HCT116 (cell line): ENCODE data around the gene HARBI1. TPM values are rescaled to one million over a fixed set of nuclear protein-coding genes. Genes with fewer than 3 reads are reported as not detected.

Experiments used
- ATAC-seq: fragments of 200-7000 bp; cut with Tn5 transposase; 2 replicates; pipeline ENCODE4 v1.9.1; 2020; ENCODE audit warnings: mild to moderate bottlenecking, moderate library complexity
- BruUV-seq: library from RNA; stranded (reverse); fragments of 400-500 nt; replicated peaks from 2 replicates; lab custom pipeline; 2021; lab: Mats Ljungman, UMichigan
- CTCF ChIA-PET: fragments of 300-600 bp; sonication (Branson Sonifier 250); formaldehyde crosslinking; loops from one replicate; lab custom pipeline; 2021; ENCODE audit warnings: antibody characterized with exemption; lab: Charles Lee
- POLR2A ChIA-PET: fragments of 300-600, 350-600 bp; sonication (Branson Sonifier 250); formaldehyde crosslinking; loops from one replicate; lab custom pipeline; 2021; ENCODE audit warnings: antibody characterized with exemption; lab: Charles Lee
- RAD21 ChIA-PET, 2 experiments: fragments of 300-600 bp; sonication (Branson Sonifier 250); formaldehyde crosslinking; loops; one replicate each; lab custom pipeline; 2023; ENCODE audit warnings: low total read pairs in 2 of 2; ENCODE audit not compliant: uncharacterized antibody in 2 of 2, unreplicated experiment in 2 of 2, low non-redundant PET in 1 of 2; lab: Charles Lee
- DNase-seq: peaks from one replicate; pipeline ENCODE4 v3.0.0-alpha.2; 2010; ENCODE audit warnings: low read depth, low spot score
- H2AFZ ChIP-seq: fragments of 200-600 bp; shearing (Covaris generic), sonication (generic); 2 replicates; pipeline ENCODE4 v1.6.1; 2017; ENCODE audit warnings: low read depth, mixed run types, mixed read lengths, antibody characterized with exemption, low read length; ENCODE audit not compliant: poor library complexity, severe bottlenecking
- H3K27ac ChIP-seq: 2 replicates; pipeline ENCODE4 v1.5.1; 2012; ENCODE audit warnings: low read depth, low read length
- H3K27me3 ChIP-seq: fragments of 200-600 bp; sonication (generic); 2 replicates; pipeline ENCODE4 v1.6.1; 2016; ENCODE audit warnings: mixed run types, low read length, mixed read lengths; ENCODE audit not compliant: insufficient read depth
- H3K36me3 ChIP-seq, 2 experiments: fragments of 200-500 bp in 1 of 2; fragments of 200-600 bp in 1 of 2; sonication (Bioruptor generic) in 1 of 2; sonication (generic) in 1 of 2; 2 replicates each; pipeline versions ENCODE4 v1.5.1 to v1.6.1; 2014 to 2016; ENCODE audit warnings: low read length in 2 of 2, inconsistent platforms in 1 of 2, mixed read lengths in 1 of 2, mixed run types in 1 of 2; ENCODE audit not compliant: insufficient read depth in 2 of 2, control insufficient read depth in 1 of 2
- H3K4me1 ChIP-seq, 2 experiments: fragments of 200-600 bp in 1 of 2; sonication (generic) in 1 of 2; 2 replicates each; pipeline versions ENCODE4 v1.5.1 to v1.6.1; 2012 to 2017; ENCODE audit warnings: low read length in 2 of 2, inconsistent platforms in 1 of 2, mild to moderate bottlenecking in 1 of 2, mixed read lengths in 1 of 2, mixed run types in 1 of 2, moderate library complexity in 1 of 2; ENCODE audit not compliant: insufficient read depth in 2 of 2, control insufficient read depth in 1 of 2
- H3K4me2 ChIP-seq: fragments of 200-600 bp; sonication (generic); 2 replicates; pipeline ENCODE4 v1.6.1; 2017; ENCODE audit warnings: mixed run types, low read length, mixed read lengths
- H3K4me3 ChIP-seq, 2 experiments: fragments of 200-600 bp in 1 of 2; sonication (generic) in 1 of 2; replicated peaks in 1 of 2; 2 replicates each; pipeline ENCODE4 v1.5.1; 2011 to 2016; ENCODE audit warnings: low read length in 2 of 2, control low read depth in 1 of 2, low read depth in 1 of 2, mild to moderate bottlenecking in 1 of 2, mixed read lengths in 1 of 2, mixed run types in 1 of 2
- H3K79me2 ChIP-seq: fragments of 200-600 bp; sonication (generic); 2 replicates; pipeline ENCODE4 v1.6.1; 2017; ENCODE audit warnings: mild to moderate bottlenecking, mixed run types, low read length, moderate library complexity, mixed read lengths; ENCODE audit not compliant: insufficient read depth
- H3K9ac ChIP-seq: fragments of 200-600 bp; sonication (generic); 2 replicates; pipeline ENCODE4 v1.6.1; 2016; ENCODE audit warnings: low read length, mixed read lengths
- H3K9me2 ChIP-seq: fragments of 200-600 bp; sonication (generic), shearing (Covaris generic); 2 replicates; pipeline ENCODE4 v1.6.1; 2017; ENCODE audit warnings: mixed run types, mild to moderate bottlenecking, moderate library complexity; ENCODE audit not compliant: insufficient read depth
- H3K9me3 ChIP-seq, 2 experiments: fragments of 200-500 bp in 1 of 2; fragments of 200-600 bp in 1 of 2; sonication (Bioruptor generic) in 1 of 2; sonication (generic) in 1 of 2; 2 replicates each; pipeline ENCODE4 v1.6.1; 2014 to 2017; ENCODE audit warnings: low read length in 2 of 2, mixed read lengths in 2 of 2, inconsistent platforms in 1 of 2, low read depth in 1 of 2, mild to moderate bottlenecking in 1 of 2, mixed run types in 1 of 2, moderate library complexity in 1 of 2; ENCODE audit not compliant: control insufficient read depth in 1 of 2, insufficient read depth in 1 of 2
- H4K20me1 ChIP-seq: fragments of 200-600 bp; sonication (generic), shearing (Covaris generic); 2 replicates; pipeline ENCODE4 v1.6.1; 2017; ENCODE audit warnings: mixed run types, mild to moderate bottlenecking, moderate library complexity; ENCODE audit not compliant: insufficient read depth
- ATF3 ChIP-seq: IDR thresholded peaks from 2 replicates; pipeline ENCODE4 v1.6.1; 2012
- CBX3 ChIP-seq: IDR thresholded peaks from 2 replicates; pipeline ENCODE4 v1.6.1; 2012; ENCODE audit warnings: low read depth
- CEBPB ChIP-seq: IDR thresholded peaks from 2 replicates; pipeline ENCODE4 v1.6.1; 2012; ENCODE audit warnings: low read depth
- CTCF ChIP-seq, 3 experiments: fragments of 200-600 bp in 1 of 3; sonication (generic) in 1 of 3; IDR thresholded peaks in 2 of 3; conservative IDR thresholded peaks in 1 of 3; 2 replicates each; pipeline ENCODE4 v1.5.1; 2012 to 2017; ENCODE audit warnings: low read depth in 2 of 3, low read length in 2 of 3, antibody characterized with exemption in 1 of 3, borderline replicate concordance in 1 of 3, control low read depth in 1 of 3, mild to moderate bottlenecking in 1 of 3, mixed read lengths in 1 of 3, mixed run types in 1 of 3, moderate library complexity in 1 of 3; ENCODE audit not compliant: insufficient read depth in 1 of 3
- EGR1 ChIP-seq: IDR thresholded peaks from 2 replicates; pipeline ENCODE4 v1.6.1; 2012; ENCODE audit warnings: low read depth
- EZH2 ChIP-seq: fragments of 200-600 bp; sonication (generic); IDR thresholded peaks from 2 replicates; pipeline ENCODE4 v1.6.1; 2017; ENCODE audit warnings: antibody characterized with exemption, mixed run types
- EZH2phosphoT487 ChIP-seq: fragments of 200-600 bp; IDR thresholded peaks from 2 replicates; pipeline ENCODE4 v1.6.1; 2018; ENCODE audit warnings: antibody characterized with exemption, borderline replicate concordance
- FOSL1 ChIP-seq: IDR thresholded peaks from 2 replicates; pipeline ENCODE4 v1.6.1; 2012; ENCODE audit warnings: low read depth
- JUND ChIP-seq: IDR thresholded peaks from 2 replicates; pipeline ENCODE4 v1.6.1; 2012
- MAX ChIP-seq: IDR thresholded peaks from 2 replicates; pipeline ENCODE4 v1.6.1; 2012
- POLR2A ChIP-seq: IDR thresholded peaks from 2 replicates; pipeline ENCODE4 v1.7.0; 2011; ENCODE audit warnings: borderline replicate concordance; ENCODE audit not compliant: insufficient read depth, insufficient read length; ENCODE audit errors: extremely low read depth
- RAD21 ChIP-seq: IDR thresholded peaks from 2 replicates; pipeline ENCODE4 v1.6.1; 2012; ENCODE audit warnings: low read depth, mild to moderate bottlenecking
- REST ChIP-seq: IDR thresholded peaks from 2 replicates; pipeline ENCODE4 v1.6.1; 2012; ENCODE audit warnings: low read depth
- SIN3A ChIP-seq: IDR thresholded peaks from 2 replicates; pipeline ENCODE4 v1.6.1; 2012; ENCODE audit warnings: low read depth
- SP1 ChIP-seq: IDR thresholded peaks from 2 replicates; pipeline ENCODE4 v1.6.1; 2012; ENCODE audit warnings: low read depth
- SRF ChIP-seq: IDR thresholded peaks from 2 replicates; pipeline ENCODE4 v1.6.1; 2012; ENCODE audit warnings: low read depth
- YY1 ChIP-seq: IDR thresholded peaks from 2 replicates; pipeline ENCODE4 v1.6.1; 2011; ENCODE audit warnings: low read length, low read depth, moderate library complexity, mild to moderate bottlenecking; ENCODE audit not compliant: insufficient replicate concordance; ENCODE audit errors: extremely low read depth
- ZBTB33 ChIP-seq: IDR thresholded peaks from 2 replicates; pipeline ENCODE4 v1.6.1; 2011; ENCODE audit warnings: mild to moderate bottlenecking, low read length, moderate library complexity; ENCODE audit not compliant: insufficient replicate concordance; ENCODE audit errors: extremely low read depth
- ZNF274 ChIP-seq: fragments of 200-500 bp; sonication (Bioruptor generic); IDR thresholded peaks from 2 replicates; pipeline ENCODE4 v1.6.1; 2014; ENCODE audit warnings: mild to moderate bottlenecking, low read depth, low read length, inconsistent platforms
- intact Hi-C: fragments of 100-400 bp; cut with micrococcal nuclease; formaldehyde crosslinking; loops from 2 replicates; pipeline ENCODE4 v1.10.0; 2022
- total RNA-seq: library from RNA; stranded (reverse); gene quantifications from one replicate; pipeline ENCODE4 v1.2.1, GENCODE V29; 2021; ENCODE audit not compliant: unreplicated experiment

Gene HARBI1
- total RNA-seq, 1 experiment from 2014 or later: 1.9 TPM

DNA sequence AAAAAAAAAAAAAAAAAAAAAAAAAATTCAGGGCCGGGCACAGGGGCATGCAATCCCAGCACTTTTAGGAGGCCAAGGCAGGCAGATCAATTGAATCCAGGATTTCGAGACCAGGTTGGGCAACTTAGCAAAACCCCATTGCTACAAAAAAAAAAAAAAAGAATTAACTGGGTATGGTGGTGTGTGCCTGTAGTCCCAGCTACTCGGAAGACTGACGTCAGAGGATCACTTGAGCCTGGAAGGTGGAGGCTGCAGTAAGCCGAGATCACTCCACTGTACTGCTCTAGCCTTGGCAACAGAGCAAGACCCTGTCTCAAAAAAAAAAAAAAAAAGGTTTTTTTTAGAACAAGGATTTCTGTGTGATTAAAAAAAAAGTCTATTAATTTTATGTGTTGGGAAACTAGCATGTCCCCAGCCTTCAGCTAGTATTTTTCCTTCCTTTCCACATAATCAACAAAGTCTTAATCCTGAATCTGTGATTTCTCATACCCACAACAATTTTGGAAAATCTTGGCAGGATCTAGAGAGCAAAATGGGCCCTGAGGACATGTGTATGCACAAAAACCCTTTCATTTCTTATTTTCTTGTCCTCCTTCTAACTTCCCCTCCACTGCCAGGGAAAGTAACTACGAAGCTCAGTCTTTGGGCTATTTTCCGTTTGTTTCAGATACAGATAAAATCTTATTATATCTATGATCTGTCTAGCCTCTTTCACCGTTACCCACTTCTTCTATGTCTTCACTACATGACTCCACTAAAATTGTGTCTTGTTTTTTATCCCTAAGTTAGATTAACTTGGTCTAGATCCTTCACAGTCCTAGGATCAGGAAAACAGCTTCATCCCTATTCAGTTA, 17.5 kb downstream of the HARBI1 start:
- Histone ChIP-seq H3K9ac (no peak overlapping the region), H3K9me3 (no peaks in the 10 kb centered on the region), H3K79me2 (no peaks in the 10 kb centered on the region), H4K20me1 (no peaks in the 10 kb centered on the region), H2AFZ (no peak overlapping the region), H3K27ac (no peak overlapping the region), H3K4me3 (no peak overlapping the region), H3K4me2 (no peak overlapping the region), H3K4me1 (no peaks in the 10 kb centered on the region; a peak in 1 of 4 replicates), H3K36me3 (no peaks in the 10 kb centered on the region), H3K9me2 (no peaks in the 10 kb centered on the region), H3K27me3 (no peaks in the 10 kb centered on the region)
- ChIA-PET RAD21 (no interaction called here), POLR2A (no interaction called here), CTCF (no interaction called here)
- no peak for DNase-seq
- intact Hi-C loops: no loop called here
- BruUV-seq: no TSS peak
- TF ChIP-seq YY1: no peak
- TF ChIP-seq FOSL1: no peak
- no peak for TF ChIP-seq JUND
- no peak for TF ChIP-seq CBX3
- no peak for TF ChIP-seq SIN3A
- TF ChIP-seq ZNF274: no peak
- TF ChIP-seq EZH2: no peak
- TF ChIP-seq CEBPB: no peak
- no peak for TF ChIP-seq EZH2phosphoT487
- TF ChIP-seq EGR1: no peak
- TF ChIP-seq REST: no peak
- no peak for TF ChIP-seq ATF3
- TF ChIP-seq CTCF (IDR thresholded peaks at IDR 0.05 in 2 of 3, conservative IDR thresholded peaks at IDR 0.05 in 1 of 3; ENCODE audit: borderline replicate concordance in 1 of 3, insufficient read depth in 1 of 3, low read depth in 2 of 3, low read length in 2 of 3): no peak
- TF ChIP-seq MAX: no peak
- TF ChIP-seq SRF: no peak
- no peak for TF ChIP-seq POLR2A
- TF ChIP-seq SP1: no peak
- no peak for TF ChIP-seq ZBTB33
- no peak for TF ChIP-seq RAD21
- ATAC-seq: no peak
